Stimulated activated CD4-positive, alpha-beta T cell treated with anti-CD3 and anti-CD28 coated beads, Interleukin-12 subunit alpha, Interleukin-12 subunit beta, amount 100 ng/mL, for 48 hours (primary cell): Measurements from ENCODE around the gene MUC2.

ENCODE experiments used
- DNase-seq, 3 donors: peaks; one replicate each; pipeline ENCODE4 v3.0.0-alpha.2; 2020; ENCODE audit warnings: low read depth in 2 of 3, low spot score in 1 of 3

MUC2 gene

GRCh38 chr11:1086171-1087102 is 11.8 kb downstream of the MUC2 start:
- no peak for DNase-seq

DNA sequence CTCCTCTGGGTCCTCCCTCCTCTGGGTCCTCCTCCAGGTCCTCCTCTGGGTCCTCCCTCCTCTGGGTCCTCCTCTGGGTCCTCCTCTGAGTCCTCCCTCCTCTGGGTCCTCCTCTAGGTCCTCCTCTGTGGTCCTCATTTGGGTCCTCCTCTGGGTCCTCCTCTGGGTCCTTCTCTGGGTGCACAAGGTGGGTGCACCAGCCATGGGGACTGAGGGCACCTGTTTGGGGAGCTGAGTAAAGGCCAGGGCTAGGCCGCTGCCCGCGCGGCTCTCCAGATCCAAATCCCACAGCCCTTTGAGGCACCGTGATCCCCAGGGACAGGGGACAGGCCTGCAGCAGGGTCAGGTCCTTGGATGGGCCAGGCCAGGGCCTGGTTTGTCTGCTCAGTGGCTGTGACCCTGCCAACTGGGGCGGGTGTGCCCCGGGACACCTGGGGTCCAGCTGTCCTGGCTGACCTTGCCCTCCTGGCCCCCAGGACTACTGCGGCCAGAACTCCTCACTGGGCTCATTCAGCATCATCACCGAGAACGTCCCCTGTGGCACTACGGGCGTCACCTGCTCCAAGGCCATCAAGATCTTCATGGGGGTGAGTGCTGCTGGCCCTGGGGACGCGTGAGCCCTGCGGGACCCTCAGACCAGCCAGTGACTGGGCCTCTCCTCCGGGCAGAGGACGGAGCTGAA is 12.7 kb downstream of the MUC2 start:
- no peak for DNase-seq

DNA sequence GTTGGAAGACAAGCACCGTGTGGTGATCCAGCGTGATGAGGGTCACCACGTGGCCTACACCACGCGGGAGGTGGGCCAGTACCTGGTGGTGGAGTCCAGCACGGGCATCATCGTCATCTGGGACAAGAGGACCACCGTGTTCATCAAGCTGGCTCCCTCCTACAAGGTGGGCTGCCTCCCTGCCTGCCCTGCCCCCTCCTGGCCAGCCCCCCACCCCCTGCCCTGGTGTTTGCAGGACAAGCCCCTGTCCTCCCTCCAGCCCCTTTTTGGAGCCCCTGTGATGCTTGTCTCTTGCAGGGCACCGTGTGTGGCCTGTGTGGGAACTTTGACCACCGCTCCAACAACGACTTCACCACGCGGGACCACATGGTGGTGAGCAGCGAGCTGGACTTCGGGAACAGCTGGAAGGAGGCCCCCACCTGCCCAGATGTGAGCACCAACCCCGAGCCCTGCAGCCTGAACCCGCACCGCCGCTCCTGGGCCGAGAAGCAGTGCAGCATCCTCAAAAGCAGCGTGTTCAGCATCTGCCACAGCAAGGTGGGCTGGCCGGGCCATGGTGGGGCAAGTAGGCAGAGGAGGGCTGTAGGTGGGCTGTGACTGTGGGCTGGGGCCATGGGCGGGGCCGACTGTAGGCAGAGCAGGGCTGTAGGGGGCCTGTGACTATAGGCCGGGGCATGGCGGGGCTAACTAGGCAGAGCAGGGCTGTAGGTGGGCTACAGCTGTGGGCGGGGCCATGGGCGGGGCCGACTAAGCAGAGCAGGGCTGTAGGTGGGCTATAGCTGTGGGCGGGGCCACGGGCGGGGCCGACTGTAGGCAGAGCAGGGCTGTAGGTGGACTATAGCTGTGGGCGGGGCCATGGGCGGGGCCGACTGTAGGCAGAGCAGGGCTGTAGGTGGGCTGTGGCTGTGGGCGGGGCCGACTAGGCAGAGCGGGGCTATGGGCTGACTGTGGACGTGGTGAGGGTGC is 13.6 kb downstream of the MUC2 start:
- no peak for DNase-seq

DNA sequence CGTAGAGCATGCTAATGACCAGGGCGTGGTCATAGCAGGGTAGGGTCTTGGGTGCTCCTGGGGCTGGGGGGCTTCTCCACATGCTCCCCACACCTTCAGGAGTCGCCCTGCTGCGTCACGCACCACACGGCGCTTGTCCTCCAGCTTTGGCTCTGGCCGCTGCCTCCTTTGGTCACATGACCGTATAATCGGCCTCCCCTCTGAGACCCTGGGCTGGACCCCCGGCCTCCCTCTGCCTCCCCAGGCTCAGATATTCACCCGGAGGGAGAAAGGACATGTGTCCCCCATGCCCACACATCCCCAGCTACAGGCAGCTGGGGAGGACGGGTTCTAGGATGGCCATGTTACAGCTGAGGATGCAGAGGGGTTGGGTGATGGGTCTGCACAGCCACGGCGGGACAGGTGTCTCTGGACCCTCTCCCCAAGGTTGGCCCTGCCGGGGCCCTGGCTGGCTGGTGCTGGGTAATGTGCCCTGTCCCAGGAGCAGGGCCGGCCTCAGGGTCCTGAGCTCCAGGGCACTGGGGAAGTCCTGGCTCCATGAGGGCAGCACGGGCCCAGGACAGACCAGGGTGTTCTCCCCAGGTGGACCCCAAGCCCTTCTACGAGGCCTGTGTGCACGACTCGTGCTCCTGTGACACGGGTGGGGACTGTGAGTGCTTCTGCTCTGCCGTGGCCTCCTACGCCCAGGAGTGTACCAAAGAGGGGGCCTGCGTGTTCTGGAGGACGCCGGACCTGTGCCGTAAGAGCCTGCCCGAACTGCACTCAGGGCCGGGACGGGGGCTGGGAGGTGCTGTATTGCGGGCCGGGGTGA is 14.5 kb downstream of the MUC2 start:
- no peak for DNase-seq

- DNase-seq: no peak
Observed at GRCh38 chr11:1089738-1090599, 15.3 kb downstream of the MUC2 start.

DNA sequence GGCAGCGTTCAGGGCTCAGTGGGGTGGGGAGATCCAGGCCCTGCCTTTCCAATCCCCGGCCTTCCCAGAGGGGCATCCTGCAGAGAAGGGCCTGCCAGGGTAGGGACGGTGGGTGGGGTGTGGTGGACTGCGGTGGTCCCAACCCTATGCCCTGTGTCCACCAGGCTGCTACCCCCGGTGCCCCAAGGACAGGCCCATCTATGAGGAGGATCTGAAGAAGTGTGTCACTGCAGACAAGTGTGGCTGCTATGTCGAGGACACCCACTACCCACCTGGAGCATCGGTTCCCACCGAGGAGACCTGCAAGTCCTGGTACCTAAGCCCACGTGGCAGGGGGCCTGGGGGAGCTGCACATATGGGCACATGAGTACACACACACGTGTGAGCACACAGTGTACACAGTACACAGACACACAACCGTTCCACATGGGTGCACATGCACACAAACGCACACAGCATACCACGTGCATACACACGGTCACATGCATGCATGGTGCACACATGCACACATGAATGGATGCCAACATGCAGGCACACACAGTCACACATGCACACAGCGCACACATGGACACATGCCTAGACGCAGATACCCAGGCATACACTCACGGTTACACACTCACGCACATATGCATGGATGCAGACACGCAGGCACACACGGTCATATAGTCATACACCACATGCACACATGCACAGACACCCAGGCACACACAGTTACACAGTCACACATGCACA is 16.1 kb downstream of the MUC2 start:
- no peak for DNase-seq

- no peak for DNase-seq
Observed at GRCh38 chr11:1091332-1092083, 16.8 kb downstream of the MUC2 start.

- DNase-seq: no peak
Observed at GRCh38 chr11:1092145-1092670, 17.5 kb downstream of the MUC2 start.

GRCh38 chr11:1092919-1093318 is 18.2 kb downstream of the MUC2 start:
- DNase-seq: no peak

DNA sequence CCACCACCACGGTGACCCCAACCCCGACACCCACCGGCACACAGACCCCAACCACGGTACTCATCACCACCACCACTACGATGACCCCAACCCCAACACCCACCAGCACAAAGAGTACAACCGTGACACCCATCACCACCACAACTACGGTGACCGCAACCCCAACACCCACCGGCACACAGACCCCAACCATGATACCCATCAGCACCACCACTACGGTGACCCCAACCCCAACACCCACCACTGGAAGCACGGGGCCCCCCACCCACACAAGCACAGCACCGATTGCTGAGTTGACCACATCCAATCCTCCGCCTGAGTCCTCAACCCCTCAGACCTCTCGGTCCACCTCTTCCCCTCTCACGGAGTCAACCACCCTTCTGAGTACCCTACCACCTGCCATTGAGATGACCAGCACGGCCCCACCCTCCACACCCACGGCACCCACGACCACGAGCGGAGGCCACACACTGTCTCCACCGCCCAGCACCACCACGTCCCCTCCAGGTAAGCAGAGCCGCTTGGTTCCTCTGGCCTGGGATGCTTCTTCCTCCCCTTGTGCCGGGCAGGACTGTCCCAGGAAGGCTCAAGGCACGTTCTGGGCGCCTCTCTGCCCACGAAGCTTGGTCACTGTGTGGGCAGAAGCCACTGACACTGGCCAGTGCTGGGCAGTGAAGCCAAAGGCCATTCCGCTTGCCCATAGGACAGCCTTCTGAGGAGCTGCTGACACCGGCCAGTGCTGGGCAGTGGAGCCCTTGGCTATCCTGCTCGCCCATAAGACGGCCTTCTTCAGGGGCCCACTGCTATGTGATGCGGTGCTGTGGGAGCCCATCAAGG is 25.1 kb downstream of the MUC2 start:
- no peak for DNase-seq

GRCh38 chr11:1100417-1101245 is 26.0 kb downstream of the MUC2 start:
- no peak for DNase-seq

- no peak for DNase-seq
Observed at GRCh38 chr11:1101318-1102089, 26.8 kb downstream of the MUC2 start.

DNA sequence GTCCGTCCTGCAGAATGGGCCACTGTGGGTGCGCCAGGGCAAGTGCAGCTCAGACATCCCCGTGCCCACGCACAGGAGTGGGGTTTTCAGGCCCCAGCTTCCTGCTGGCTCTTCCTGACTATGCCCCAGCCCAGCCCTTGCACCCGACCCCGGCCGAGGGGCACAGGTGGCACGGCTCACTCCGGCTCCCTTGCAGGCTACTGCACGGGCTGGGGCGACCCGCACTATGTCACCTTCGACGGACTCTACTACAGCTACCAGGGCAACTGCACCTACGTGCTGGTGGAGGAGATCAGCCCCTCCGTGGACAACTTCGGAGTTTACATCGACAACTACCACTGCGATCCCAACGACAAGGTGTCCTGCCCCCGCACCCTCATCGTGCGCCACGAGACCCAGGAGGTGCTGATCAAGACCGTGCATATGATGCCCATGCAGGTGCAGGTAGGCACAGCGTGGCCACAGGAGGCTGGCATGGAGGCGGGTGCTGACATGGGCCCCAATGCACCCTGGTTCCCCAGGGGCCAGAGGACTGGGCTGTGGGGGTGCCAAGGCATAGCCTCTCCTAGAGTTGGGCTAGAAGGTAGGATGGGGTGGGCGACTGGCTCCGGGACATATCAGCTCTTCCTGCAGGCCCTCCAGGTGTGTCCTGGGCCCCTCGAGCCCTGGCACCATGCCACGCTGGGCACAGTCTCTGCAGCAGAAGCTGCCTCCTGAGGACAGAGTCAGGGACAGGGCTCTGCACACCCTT is 27.7 kb downstream of the MUC2 start:
- DNase-seq: no peak

DNA sequence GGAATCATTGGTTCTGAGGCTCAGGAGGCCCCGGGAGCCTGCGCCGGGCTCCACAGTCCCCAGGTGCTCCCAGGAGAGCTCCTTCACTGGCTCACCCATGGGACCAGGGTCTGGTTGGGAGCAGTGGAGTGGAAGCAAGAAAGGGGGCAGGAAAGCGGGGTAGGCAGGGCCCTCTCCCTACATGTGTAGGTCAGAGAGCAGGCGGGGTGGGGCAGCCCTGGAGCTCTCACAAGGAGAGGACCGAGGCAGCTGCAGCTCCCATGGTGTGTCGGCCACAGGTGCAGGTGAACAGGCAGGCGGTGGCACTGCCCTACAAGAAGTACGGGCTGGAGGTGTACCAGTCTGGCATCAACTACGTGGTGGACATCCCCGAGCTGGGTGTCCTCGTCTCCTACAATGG is 28.3 kb downstream of the MUC2 start:
- DNase-seq: no peak
